MM.1S (cell line): ENCODE results near the gene CCDC18.
"Not testable (repeated sequence)": the region's sequence is repeated elsewhere in the genome, so short reads cannot be mapped to it uniquely, and the experiment has no call there.

Experiments used
- CTCF ChIP-seq: fragments of 300-600 bp; sonication (generic); IDR thresholded peaks from 2 replicates; pipeline ENCODE4 v1.5.1; 2016; ENCODE audit warnings: antibody characterized with exemption, low read length, mixed read lengths
- EZH2 ChIP-seq: fragments of 300-600 bp; sonication (generic); optimal IDR thresholded peaks from 2 replicates; pipeline ENCODE3; 2017; ENCODE audit warnings: low read depth, mild to moderate bottlenecking, antibody characterized with exemption, low read length, mixed read lengths

GRCh38 chr1:93260726-93261125, 80.2 kb downstream of the CCDC18 start:
- TF ChIP-seq EZH2, CTCF: not testable (repeated sequence)
